Measurements from ENCODE around the gene CTR9.

CTR9 gene

GRCh38 chr11:10735481-10736475 is 15.3 kb upstream of the CTR9 start:
- no peak overlapping the region for H3K4me3 ChIP-seq (ENCODE audit: low read length)
- peak; percentile 76 for DNase-seq (ENCODE audit: low read depth, low spot score)

GRCh38 chr11:10742460-10743208 is 8.4 kb upstream of the CTR9 start:
- peak; percentile 90 for DNase-seq (ENCODE audit: low read depth, low spot score)
- peak overlapping the region; percentile 4 for H3K4me3 ChIP-seq (ENCODE audit: low read length)

GRCh38 chr11:10743354-10744000 is 7.6 kb upstream of the CTR9 start:
- DNase-seq (ENCODE audit: low read depth, low spot score), result peak; percentile 76
- H3K4me3 ChIP-seq (ENCODE audit: low read length), result peak overlapping the region; percentile 12

- no peak overlapping the region for H3K4me3 ChIP-seq (ENCODE audit: low read length)
- DNase-seq (ENCODE audit: low read depth, low spot score), result no peak
Observed at GRCh38 chr11:10744206-10744605, 6.8 kb upstream of the CTR9 start.

- DNase-seq (ENCODE audit: low read depth, low spot score), result no peak
- no peak overlapping the region for H3K4me3 ChIP-seq (ENCODE audit: low read length)
Observed at GRCh38 chr11:10746871-10747270, 4.2 kb upstream of the CTR9 start.

GRCh38 chr11:10747733-10748132 is 3.3 kb upstream of the CTR9 start:
- no peak overlapping the region for H3K4me3 ChIP-seq (ENCODE audit: low read length)
- DNase-seq (ENCODE audit: low read depth, low spot score), result no peak

- H3K4me3 ChIP-seq (ENCODE audit: low read length), result no peak overlapping the region
- no peak for DNase-seq (ENCODE audit: low read depth, low spot score)
Observed at GRCh38 chr11:10749476-10749875, 1.6 kb upstream of the CTR9 start.

GRCh38 chr11:10751581-10751940 is 515 bp downstream of the CTR9 start:
- H3K4me3 ChIP-seq (ENCODE audit: low read length), result peak overlapping the region; percentile 91
- no peak for DNase-seq (ENCODE audit: low read depth, low spot score)

- peak overlapping the region; percentile 91 for H3K4me3 ChIP-seq (ENCODE audit: low read length)
- DNase-seq (ENCODE audit: low read depth, low spot score), result no peak
Observed at GRCh38 chr11:10752061-10752460, 1.0 kb downstream of the CTR9 start.

- H3K4me3 ChIP-seq (ENCODE audit: low read length), result peak overlapping the region; percentile 91
- no peak for DNase-seq (ENCODE audit: low read depth, low spot score)
Observed at GRCh38 chr11:10752486-10752885, 1.4 kb downstream of the CTR9 start.

- DNase-seq (ENCODE audit: low read depth, low spot score), result no peak
- H3K4me3 ChIP-seq (ENCODE audit: low read length), result no peak overlapping the region
Observed at GRCh38 chr11:10758957-10759356, 7.9 kb downstream of the CTR9 start.

- no peak overlapping the region for H3K4me3 ChIP-seq (ENCODE audit: low read length)
- DNase-seq (ENCODE audit: low read depth, low spot score), result no peak
Observed at GRCh38 chr11:10761085-10761698, 10.1 kb downstream of the CTR9 start.

- DNase-seq (ENCODE audit: low read depth, low spot score), result no peak
- H3K4me3 ChIP-seq (ENCODE audit: low read length), result no peak overlapping the region
Observed at GRCh38 chr11:10762185-10762584, 11.1 kb downstream of the CTR9 start.

GRCh38 chr11:10762913-10763421 is 11.9 kb downstream of the CTR9 start:
- H3K4me3 ChIP-seq (ENCODE audit: low read length), result no peak overlapping the region
- no peak for DNase-seq (ENCODE audit: low read depth, low spot score)

GRCh38 chr11:10763766-10764165 is 12.7 kb downstream of the CTR9 start:
- no peak for DNase-seq (ENCODE audit: low read depth, low spot score)
- no peak overlapping the region for H3K4me3 ChIP-seq (ENCODE audit: low read length)

- no peak for DNase-seq (ENCODE audit: low read depth, low spot score)
- no peak overlapping the region for H3K4me3 ChIP-seq (ENCODE audit: low read length)
Observed at GRCh38 chr11:10764412-10764811, 13.4 kb downstream of the CTR9 start.

- no peak overlapping the region for H3K4me3 ChIP-seq (ENCODE audit: low read length)
- no peak for DNase-seq (ENCODE audit: low read depth, low spot score)
Observed at GRCh38 chr11:10770626-10771254, 19.7 kb downstream of the CTR9 start.

GRCh38 chr11:10771457-10771856 is 20.4 kb downstream of the CTR9 start:
- DNase-seq (ENCODE audit: low read depth, low spot score), result no peak
- no peak overlapping the region for H3K4me3 ChIP-seq (ENCODE audit: low read length)

GRCh38 chr11:10774811-10775210 is 23.8 kb downstream of the CTR9 start:
- no peak for DNase-seq (ENCODE audit: low read depth, low spot score)

More at GRCh38 chr11:10774811-10775210, 23.8 kb downstream of the CTR9 start:
- H3K4me3 ChIP-seq (ENCODE audit: low read length), result no peak overlapping the region
